ENCODE measurements around the gene OR1I1.

- TF ChIP-seq CTCF (IDR thresholded peaks at IDR 0.05): no peak
- TF ChIP-seq POLR2A (IDR thresholded peaks at IDR 0.05): no peak
Measured at GRCh38 chr19:15116856-15117255, 34.8 kb downstream of the OR1I1 start.

Data from testis (tissue), 2 donors.